ENCODE measurements around the gene FXYD1.
"Not testable (repeated sequence)": the region's sequence is repeated elsewhere in the genome, so short reads cannot be mapped to it uniquely, and the experiment has no call there.

Gene FXYD1

DNA sequence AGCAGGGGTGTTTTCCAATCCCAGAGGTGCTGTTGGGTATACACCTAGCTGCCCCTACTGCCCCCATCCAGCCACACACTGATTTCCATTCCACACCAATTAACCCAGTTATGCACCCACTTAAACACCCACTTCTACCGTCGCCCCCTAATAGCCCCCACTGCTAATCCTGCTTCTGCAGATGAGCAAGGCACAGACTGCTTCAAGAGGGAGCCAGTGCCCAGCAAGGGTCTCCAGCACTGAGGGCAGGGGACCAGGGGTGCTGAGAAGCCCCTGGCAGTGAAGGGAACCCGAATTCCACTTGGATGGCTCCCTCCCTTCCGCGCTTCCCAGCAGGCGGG lies 5.6 kb downstream of the FXYD1 start:
- DNase-seq = no peak

DNA sequence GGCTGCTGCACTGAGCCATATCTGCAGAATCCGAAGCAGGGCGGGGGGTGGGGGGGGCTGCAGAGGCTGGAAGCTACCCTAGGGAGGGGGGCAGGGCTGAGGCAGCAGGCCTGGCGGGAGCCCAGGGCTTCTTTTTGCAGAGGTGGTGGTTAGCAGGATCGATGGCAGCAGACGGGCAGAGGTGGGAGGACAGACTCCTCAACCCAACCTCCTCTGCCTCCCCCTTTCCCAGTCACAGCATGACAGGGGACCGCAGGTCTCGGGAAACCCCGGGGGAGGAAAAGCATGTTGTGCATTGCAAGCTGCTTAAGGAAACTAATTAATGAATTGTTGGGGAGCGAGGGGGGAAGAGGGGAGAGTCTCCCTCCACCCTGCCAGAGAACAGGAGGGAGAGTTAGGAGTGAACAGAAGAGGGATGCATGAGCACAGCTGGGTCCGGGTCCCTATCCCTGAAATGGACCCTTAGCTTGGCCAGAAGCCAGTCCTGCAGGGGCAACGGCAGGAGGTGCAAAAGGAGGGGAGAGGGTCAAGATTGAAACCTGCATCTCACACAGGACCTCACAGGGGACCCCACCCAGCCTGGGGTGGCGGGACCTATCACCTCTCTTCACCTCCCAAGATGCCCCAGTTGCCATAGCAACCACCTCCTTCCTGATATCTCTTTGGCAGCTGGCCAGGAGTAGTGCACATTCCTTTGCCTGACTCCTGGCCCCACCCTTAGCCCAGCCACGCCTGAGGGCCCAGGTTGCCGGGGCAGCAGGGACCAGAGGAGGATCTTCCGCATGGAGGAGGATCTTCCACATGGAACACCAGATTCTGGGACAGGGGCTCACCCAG lies 6.2 kb downstream of the FXYD1 start:
- DNase-seq = no peak

DNA sequence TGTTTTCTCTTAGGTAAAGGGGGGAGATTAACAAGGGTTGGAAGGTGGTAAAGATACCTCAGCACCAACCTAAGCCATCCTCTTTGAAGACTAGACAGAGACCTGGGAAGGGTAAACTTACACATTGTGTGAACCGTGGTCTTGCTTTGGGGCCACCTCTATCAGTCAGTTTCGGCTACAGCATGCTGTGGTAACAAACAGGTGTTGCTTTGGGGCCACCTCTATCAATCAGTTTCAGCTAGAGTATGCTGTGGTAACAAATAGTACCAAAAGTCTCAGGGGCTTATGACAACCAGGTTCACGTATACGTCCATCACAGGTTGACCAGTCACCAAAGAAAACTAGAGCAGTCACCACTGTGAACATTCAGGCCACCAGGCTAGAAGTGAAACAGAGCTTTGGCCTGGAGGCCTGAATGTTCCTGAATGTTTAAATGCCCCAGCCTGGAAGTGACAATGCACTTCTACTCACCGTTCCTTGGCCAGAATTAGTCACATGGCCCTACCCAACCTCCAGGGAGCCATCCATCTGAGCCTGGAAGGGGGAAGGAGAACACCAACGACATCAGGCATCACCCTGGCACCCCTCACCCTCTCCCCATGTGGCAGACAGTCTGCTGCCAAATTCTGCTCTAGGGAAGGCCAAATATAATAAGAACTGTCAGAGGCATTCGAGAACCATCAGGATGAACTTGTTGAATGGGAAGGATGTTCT lies 8.3 kb downstream of the FXYD1 start:
- no peak for DNase-seq

DNA sequence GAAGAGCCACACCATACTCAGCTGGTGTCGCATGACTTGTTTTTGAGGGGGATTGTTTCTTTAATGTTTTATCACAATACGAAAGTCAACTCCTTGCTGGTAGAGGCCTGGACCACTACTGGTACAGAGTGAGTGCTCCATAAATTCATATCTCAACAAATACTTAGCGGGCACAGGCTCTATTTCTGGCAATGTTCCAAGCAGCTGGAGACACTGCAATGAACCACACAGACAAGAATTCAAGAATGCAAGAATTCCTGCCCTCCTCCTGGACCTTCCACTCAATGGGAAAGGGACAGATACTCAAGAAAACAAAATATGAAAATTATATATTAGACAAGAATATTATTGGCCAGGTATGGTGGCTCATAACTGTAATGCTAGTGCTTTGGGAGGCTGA lies 10.8 kb downstream of the FXYD1 start:
- no peak for DNase-seq

DNA sequence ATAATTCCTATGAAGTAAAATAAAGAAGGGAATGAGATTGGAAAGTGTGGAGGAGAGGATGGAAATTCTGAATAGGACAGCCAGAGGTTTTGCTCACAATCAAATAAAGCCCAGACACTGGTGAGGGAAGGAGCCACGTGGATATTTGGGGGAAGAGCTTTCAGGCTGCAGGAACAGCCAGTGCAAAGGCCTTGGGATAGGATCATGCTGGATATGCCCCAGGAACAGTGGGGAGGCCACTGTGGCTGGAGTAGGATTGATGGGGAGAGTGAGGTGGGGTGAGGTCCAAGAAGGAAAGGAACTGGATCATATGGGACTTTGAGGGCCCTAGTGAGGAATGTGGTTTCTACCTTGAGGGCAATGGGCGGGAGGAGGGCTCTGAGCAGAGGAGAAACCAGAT lies 11.8 kb downstream of the FXYD1 start:
- no peak for DNase-seq

DNA sequence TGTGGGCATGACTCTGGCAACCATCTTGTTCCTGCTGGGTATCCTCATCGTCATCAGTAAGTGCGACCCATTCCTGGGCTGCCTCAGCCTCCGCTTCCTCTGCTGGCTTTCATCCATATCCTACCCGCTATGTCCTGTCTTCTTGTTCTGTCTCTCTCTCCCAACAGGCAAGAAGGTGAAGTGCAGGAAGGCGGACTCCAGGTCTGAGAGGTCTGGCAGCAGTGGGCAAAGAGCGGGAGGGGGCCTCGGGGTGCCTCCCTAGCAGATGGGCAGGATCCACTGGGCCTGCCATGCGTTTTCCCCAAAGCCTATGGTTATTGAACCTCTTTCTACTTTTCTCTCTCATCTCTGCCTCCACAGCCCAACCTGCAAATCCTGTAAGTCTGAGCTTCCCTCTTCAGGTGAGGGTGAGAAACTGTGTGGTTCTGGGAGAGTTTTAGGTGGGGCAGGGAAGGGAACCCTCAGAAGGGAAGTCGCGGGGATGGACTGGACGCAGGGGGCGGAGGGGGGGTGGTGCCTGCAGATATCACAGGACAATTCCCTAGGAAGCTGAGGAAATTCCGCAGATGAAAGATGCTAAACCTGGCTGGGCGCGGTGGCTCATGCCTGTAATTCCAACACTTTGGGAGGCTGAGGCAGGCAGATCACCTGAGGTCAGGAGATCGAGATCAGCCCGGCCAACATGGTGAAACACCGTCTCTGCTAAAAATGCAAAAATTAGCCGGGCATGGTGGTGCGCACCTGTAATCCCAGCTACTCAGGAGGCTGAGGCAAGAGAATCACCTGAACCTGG lies 12.8 kb downstream of the FXYD1 start:
- DNase-seq = no peak

DNA sequence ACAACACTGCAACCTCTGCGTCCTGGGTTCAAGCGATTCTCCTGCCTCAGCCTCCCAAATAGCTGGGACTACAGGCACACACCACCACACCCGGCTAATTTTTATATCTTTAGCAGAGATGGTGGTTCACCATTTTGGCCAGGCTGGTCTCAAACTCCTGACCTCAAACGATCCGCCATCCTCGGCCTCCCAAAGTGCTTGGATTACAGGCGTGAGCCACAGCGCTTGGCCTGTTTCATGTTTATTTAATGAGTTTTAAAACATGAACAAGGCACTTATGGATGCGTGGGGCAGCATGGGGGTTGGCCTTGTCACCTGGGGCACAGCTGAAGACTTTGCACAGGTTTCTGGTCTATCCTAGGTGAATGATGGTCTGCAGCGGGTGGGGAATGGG lies 14.5 kb downstream of the FXYD1 start:
- DNase-seq = not testable (repeated sequence)

DNA sequence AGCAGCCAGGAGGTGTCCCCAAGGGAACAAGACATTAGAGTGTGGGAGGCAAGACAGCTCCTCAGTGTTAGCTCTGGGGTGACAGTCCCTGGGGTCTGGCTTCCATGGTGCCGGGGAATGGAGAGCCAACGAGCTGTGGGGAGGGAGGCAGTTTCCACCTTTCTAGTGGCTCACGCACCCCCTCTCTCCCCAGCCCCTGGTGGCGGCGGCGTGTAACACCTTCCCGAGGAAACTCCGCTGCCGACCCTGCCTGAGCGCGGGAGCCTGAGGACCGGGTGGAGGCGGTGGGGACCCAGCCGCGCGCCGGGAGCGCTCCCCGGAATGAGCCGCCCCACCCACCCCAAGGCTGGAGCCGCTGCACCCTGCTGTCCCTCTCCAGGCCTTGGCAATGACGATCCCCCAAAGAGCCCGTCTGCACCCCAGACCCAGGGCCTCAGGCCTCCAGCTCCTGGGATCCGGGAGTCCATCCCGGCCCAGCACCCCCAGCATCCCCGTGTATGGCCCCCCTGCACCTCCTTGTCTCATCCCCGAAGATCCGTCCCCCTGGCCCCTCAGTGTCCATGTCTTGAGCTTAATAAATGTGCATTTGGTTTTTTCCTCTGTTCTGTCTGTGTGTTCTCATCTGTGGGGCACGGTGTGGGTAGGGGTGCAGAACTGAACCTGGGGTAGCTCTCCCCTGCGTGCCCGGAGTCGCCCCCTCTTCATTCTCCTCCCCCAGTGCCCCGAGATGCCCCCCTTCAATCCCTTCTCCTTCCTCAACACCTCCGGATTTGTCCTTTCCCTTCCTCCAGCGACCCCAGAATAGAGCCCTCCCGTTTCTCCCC lies 15.3 kb downstream of the FXYD1 start:
- no peak for DNase-seq

DNA sequence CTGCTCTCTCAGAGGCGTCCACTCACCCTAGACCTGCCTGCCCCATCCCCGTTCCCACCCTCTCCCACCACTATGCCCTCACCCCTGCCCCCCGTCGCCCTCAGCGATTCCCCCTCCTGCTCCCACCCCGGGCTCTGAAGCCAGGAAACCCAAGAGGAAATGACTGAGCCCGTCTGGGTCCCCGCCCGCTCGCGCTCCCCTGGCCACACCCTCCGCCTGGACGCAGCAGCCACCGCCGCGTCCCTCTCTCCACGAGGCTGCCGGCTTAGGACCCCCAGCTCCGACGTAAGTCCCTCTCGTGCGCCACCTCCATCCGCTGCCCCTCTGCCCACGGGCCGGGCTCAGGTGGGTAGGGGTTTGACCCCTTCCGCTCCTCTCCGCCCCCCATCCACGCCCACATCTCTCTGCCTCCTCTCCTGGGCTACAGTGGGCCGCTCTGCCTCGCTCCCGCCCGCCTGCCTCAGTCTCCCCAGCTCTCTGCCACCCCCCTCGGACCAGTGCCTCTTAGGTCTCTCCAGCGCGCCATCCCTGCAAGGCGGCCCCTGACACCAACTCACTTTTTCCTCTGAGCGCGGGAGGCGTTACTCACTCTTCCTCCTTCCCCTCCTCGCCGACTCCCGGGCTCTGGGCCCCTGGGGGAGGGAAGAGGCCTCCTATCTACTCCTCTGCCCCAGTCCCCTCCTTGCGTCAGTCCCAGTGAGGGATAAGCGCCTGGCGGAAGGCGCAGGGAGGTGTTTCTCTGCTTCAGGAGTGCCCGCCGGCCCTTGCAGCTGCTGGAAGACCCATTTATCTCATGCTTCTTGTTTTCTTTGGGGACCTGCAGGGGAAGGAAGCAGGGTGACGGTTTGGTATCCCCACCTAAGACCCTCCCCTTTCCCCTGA lies 16.1 kb downstream of the FXYD1 start, which contains the start of gene FXYD5:
Gene FXYD5 (plus strand): TSS at position 211 of the 882 bp plus-strand sequence. CDS start 816 bp downstream, outside the sequence.
- DNase-seq = no peak

DNA sequence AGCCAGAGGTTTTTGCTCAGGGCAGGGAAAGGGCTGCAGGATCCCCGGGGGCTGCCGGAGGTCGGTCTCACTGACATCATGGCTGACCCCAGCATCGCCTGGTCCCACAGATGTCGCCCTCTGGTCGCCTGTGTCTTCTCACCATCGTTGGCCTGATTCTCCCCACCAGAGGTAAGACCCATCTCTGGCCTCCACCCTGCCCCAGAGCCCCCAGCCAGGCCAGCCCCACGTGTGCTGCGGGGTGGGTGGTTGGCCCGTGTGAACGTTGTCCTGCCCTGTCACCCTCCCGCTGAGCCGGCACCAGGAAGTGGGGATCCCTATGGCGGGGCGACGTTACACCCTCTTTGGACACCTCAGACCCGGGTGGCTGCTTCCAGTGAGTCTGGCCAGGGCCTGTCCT lies 16.8 kb downstream of the FXYD1 start:
- no peak for DNase-seq

DNA sequence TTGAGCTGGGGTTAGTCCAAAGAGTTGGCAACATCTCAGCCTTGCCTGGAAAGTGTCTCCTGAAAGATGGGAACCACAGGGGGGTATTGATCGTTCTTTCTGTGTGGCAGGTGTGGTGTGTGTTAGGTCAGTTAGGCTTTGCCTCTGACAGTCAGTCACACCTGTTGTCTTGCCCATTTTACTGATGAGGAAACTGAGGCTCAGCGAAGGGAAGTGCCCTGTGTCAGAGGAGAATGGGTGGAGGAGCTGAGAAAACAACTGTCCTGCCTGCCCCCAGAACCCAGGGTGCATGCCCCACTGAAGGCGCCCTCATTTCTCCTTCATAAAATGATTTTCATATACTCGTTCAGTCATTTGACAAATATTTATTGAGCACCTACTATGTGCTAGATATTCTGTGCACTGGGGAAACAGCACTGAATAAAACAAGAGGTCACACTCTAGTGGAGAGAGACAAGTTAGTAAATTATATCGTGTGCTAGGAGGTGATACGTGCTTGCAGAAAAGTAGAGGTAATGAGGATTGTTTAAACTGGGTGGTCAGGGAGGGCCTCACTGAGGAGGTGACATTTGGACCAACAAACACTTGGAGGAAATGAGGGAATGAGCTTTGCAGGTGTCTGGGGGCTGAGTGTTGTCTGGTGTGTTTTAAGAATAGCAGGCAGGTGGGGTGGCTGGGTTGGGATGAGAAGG lies 17.5 kb downstream of the FXYD1 start:
- DNase-seq = no peak

DNA sequence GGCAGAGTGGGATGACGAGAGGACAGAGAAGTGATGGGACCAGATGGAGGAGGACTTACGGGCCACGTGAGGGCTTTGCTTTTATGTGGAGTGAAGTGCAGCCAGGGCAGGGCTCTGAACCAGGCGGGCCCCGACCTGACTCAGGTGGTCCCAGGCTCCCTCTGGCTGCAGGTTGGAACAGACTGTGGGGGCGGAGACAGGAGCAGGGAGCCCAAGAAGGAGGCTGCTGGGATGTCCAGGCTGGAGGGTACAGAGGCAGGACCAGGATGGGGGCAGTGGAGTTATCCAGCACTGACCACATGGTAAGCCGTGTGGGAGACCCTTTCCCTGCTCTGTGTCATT lies 18.0 kb downstream of the FXYD1 start:
- no peak for DNase-seq

DNA sequence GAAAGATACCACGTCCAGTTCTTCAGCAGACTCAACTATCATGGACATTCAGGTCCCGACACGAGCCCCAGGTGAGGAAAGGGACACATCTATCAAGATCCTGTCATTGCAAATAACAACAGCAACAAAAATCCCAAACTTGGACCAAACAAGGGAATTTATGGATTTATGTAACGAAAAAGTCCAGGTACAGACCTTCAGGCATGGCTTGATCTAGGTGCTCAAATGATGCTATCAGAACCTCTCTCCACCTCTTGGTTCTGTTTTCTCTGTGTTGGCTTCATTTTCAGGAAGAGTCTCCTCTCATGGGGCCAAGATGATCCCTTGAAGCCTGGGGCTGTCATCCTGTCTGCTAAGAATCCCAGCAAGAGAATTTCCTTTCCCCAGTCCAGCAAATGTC lies 18.8 kb downstream of the FXYD1 start:
- DNase-seq = no peak

DNA sequence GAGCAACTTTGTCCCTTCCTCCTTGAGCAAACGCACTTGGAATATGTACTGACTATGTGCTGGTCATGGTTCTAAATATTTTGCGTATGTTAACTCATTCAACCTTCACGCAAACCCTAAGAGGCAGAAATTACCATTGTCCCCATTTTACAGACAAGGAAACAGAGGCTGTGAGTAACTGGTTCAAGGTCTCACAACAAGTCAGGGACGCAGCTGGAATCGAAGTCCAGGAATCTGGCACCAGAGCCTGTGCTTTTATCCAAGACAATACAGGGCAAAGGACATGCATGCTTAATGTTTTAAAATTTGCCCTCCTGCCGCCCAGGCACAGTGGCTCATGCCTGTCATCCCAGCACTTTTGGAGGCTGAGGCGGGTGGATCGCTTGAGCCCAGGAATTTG lies 21.0 kb downstream of the FXYD1 start:
- DNase-seq = no peak

DNA sequence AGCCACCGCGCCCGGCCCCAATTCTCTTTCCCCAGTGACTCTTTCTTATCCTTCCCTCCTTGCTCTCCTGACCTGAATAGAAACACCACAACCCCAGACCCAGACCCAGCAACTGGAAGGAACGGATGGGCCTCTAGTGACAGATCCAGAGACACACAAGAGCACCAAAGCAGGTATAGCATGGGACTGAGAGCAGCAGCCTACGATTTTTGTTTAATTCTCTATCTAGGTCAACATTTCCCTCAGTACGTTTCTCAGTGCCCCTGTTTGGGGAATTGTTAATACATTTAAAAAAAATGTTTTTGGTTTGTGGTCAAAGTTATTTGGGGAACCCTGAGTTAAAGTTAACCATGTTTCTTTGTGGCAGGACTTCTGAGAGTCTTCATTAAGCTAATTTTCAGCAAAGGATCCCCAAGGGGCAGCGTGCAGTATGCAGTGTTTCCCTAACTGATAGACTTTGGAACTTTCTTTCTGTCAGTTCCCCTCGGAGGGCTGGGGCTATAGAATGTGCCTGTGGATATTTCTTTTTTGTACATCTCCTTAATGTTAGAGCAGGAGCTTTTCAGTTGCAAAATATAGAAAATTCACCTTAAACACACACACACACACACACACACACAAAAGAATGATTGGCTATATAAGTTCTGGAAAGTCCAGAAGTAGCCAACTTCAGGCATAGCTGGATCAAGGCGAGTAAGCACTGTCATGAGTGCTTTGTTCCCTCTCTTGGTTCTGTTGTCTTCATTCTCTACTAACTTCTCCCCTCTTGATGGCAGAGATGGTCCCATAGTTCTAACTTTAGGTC lies 22.2 kb downstream of the FXYD1 start:
- no peak for DNase-seq

DNA sequence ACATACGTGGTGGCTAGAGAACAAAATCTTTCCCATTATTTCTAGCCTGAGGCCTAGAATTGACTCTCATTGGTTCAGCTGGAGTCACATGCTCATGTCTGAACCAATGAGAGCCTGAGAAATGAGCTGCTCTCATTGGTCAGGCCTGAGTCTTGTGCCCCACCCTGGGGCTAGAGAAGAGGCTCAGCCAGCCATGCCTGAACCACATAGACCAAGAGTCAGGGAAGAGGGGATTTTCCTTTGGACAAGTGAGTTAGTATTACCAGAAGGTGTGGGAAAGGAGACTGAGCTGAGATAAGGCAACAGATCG lies 22.8 kb downstream of the FXYD1 start:
- DNase-seq = no peak

DNA sequence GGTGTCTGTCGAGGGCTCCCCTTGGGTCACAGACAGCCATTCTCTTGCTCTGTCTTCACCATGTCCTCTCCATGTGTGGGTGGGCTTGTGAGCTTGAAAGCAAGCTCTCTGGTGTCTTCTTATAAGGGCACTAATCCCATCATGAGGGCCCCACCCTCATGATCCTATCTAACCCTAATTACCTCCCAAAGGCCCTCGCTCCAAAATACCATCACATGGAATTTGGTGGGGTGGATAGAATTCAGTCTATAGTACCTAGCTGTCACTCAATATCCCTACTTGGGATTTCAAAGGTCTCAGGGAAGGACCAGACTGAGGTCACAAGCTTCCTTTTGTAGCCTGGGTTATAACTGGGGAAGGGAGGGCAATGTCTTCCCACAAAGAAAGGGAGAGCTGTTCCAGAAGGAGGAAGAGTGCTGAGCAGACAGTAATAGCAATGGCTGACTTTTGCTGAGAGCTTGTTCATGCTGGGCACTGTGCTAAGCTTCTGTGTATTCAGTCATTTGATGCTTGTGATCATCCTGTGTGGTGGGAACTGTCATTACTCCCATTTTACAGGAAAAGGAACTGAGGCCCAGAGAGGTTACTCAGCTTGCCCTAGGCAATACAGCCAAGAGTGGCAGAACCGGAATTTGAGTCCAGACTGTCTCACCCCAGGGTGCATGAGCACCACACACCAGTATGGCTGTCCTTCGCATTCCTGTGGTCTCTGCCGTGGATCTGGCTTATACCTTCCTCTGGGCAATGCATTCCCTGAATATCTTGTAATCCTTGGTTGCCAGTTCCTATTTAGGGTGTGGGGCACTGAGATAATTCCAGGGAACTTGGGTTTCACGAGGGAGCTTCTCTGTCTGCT lies 24.1 kb downstream of the FXYD1 start:
- DNase-seq = no peak

DNA sequence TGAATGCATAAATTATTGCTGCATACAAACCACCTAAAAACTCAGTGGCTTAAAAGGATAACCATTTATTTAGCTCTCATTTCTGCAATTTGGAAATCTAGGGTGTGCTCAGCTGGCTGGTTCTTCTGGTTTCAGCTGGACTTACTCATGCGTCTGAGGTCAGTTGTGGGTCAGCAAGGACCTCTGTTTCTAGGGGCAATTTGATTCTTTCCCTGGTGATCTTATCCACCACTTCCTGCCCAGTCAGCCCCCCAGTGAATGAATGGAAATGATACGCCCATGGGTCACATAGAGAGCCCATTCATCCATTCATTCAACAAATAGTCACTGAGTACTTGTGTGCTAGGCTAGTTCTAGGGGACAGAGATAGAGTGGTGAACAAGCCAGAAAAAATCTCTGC lies 25.8 kb downstream of the FXYD1 start:
- no peak for DNase-seq

All from cerebellar nuclear complex (tissue), 1 donor.